ENCODE measurements around the gene TLR6.

The TLR6 gene

DNA sequence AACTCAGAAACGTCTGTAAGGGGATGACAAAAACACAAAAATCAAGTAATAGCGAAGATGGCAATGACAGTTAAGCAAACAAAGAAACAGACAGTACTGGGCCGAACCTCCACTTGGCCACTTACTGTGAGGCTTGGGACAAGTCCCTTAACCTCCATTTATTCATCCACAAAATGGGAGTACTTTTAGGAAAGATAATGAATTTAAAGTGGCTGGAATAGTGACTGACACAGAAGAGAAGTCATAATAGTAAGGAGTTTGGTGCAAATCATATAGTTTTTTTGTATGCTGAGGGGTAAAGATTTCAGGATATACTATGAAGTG, 1.4 kb upstream of the TLR6 start:
- ATAC-seq, result no peak
- TF ChIP-seq ISL1 (CRISPR knock-in tag; IDR thresholded peaks at IDR 0.05) (0 out of 2 replicates have a peak, but pooled peaks have one; percentile 2), TSHZ2 (CRISPR knock-in tag; IDR thresholded peaks at IDR 0.05) (no peak)

DNA sequence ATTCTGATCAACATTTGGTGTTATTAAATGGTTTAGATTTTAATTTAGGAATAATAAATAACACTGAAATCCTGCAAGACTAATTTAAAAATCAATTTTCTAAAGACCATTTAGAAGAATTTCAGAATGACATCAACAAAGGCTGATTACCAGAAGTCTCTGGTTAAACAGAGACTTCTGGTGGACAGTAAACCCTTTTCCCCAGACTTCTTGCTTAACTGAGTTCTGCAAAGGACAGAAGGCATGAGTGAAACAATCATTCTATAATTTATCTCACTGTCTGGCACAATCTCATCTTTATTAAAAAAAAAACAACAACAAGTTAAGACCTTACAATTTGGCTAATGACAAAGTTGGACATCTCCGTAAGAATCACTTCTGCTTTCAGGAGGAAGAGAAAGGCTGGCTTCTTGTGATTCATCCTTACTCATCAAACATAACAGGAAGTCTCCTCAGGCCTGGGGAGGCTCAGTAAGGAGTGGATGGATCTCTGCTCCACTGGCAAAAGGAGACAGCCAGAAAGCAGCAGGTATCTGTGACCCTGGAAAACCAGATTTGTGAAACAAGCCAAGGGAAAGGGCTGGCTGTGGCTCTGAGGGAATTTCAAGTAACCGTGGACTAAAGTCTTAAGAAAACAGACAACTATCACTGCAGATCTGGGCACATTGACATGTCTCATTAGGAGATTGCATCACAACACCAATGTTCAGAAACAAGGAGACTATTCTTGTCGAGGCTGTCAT, 908 bp upstream of the TLR6 start:
- TF ChIP-seq OSR1 (CRISPR knock-in tag; IDR thresholded peaks at IDR 0.05), result no peak
- TF ChIP-seq ISL1 (CRISPR knock-in tag; IDR thresholded peaks at IDR 0.05), result peak; percentile 48; the same call in 1 of the 2 replicates
- TF ChIP-seq, protein P1, sequence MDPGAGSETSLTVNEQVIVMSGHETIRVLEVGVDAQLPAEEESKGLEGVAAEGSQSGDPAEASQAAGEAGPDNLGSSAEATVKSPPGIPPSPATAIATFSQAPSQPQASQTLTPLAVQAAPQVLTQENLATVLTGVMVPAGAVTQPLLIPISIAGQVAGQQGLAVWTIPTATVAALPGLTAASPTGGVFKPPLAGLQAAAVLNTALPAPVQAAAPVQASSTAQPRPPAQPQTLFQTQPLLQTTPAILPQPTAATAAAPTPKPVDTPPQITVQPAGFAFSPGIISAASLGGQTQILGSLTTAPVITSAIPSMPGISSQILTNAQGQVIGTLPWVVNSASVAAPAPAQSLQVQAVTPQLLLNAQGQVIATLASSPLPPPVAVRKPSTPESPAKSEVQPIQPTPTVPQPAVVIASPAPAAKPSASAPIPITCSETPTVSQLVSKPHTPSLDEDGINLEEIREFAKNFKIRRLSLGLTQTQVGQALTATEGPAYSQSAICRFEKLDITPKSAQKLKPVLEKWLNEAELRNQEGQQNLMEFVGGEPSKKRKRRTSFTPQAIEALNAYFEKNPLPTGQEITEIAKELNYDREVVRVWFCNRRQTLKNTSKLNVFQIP (CRISPR knock-in tag; IDR thresholded peaks at IDR 0.05; ENCODE audit: borderline replicate concordance, low read depth), result no peak
- TF ChIP-seq ZFP30 (CRISPR knock-in tag; IDR thresholded peaks at IDR 0.05), result no peak
- no peak for TF ChIP-seq CSRNP3 (CRISPR knock-in tag; IDR thresholded peaks at IDR 0.05)
- TF ChIP-seq, protein P2, sequence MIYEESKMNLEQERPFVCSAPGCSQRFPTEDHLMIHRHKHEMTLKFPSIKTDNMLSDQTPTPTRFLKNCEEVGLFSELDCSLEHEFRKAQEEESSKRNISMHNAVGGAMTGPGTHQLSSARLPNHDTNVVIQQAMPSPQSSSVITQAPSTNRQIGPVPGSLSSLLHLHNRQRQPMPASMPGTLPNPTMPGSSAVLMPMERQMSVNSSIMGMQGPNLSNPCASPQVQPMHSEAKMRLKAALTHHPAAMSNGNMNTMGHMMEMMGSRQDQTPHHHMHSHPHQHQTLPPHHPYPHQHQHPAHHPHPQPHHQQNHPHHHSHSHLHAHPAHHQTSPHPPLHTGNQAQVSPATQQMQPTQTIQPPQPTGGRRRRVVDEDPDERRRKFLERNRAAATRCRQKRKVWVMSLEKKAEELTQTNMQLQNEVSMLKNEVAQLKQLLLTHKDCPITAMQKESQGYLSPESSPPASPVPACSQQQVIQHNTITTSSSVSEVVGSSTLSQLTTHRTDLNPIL (CRISPR knock-in tag; IDR thresholded peaks at IDR 0.05; ENCODE audit: low read depth), result no peak
- TF ChIP-seq ZNF70 (CRISPR knock-in tag; IDR thresholded peaks at IDR 0.05), result peak; percentile 45; the same call in 1 of the 2 replicates
- no peak for TF ChIP-seq GLIS3 (CRISPR knock-in tag; IDR thresholded peaks at IDR 0.05)
- TF ChIP-seq ZNF565 (CRISPR knock-in tag; conservative IDR thresholded peaks at IDR 0.05; ENCODE audit: low read depth), result no peak
- TF ChIP-seq SNAI2 (CRISPR knock-in tag; IDR thresholded peaks at IDR 0.05), result no peak
- TF ChIP-seq ZC3H10 (CRISPR knock-in tag; IDR thresholded peaks at IDR 0.05), result no peak
- TF ChIP-seq TOX (CRISPR knock-in tag; IDR thresholded peaks at IDR 0.05; ENCODE audit: borderline replicate concordance), result no peak
- TF ChIP-seq ESRRG (CRISPR knock-in tag; IDR thresholded peaks at IDR 0.05), result no peak
- TF ChIP-seq, protein P3, sequence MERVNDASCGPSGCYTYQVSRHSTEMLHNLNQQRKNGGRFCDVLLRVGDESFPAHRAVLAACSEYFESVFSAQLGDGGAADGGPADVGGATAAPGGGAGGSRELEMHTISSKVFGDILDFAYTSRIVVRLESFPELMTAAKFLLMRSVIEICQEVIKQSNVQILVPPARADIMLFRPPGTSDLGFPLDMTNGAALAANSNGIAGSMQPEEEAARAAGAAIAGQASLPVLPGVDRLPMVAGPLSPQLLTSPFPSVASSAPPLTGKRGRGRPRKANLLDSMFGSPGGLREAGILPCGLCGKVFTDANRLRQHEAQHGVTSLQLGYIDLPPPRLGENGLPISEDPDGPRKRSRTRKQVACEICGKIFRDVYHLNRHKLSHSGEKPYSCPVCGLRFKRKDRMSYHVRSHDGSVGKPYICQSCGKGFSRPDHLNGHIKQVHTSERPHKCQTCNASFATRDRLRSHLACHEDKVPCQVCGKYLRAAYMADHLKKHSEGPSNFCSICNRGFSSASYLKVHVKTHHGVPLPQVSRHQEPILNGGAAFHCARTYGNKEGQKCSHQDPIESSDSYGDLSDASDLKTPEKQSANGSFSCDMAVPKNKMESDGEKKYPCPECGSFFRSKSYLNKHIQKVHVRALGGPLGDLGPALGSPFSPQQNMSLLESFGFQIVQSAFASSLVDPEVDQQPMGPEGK (CRISPR knock-in tag; IDR thresholded peaks at IDR 0.05; ENCODE audit: borderline replicate concordance), result no peak; the same call in 1 of the 2 replicates
- TF ChIP-seq ARNTL (CRISPR knock-in tag; IDR thresholded peaks at IDR 0.05; ENCODE audit: borderline replicate concordance, low read depth), result no peak
- no peak for TF ChIP-seq PPARA (CRISPR knock-in tag; IDR thresholded peaks at IDR 0.05; ENCODE audit: borderline replicate concordance)
- peak; percentile 95 for ATAC-seq

- no peak for ATAC-seq
- TF ChIP-seq ISL1 (CRISPR knock-in tag; IDR thresholded peaks at IDR 0.05), result no peak
- TF ChIP-seq RARB (CRISPR knock-in tag; IDR thresholded peaks at IDR 0.05), result no peak
- TF ChIP-seq ARNTL (CRISPR knock-in tag; IDR thresholded peaks at IDR 0.05; ENCODE audit: borderline replicate concordance, low read depth), result no peak
- no peak for TF ChIP-seq ZC3H10 (CRISPR knock-in tag; IDR thresholded peaks at IDR 0.05)
- no peak for TF ChIP-seq CSRNP3 (CRISPR knock-in tag; IDR thresholded peaks at IDR 0.05)
- TF ChIP-seq BACH2 (CRISPR knock-in tag; IDR thresholded peaks at IDR 0.05; ENCODE audit: borderline replicate concordance), result no peak
- TF ChIP-seq, protein P1 (CRISPR knock-in tag; IDR thresholded peaks at IDR 0.05; ENCODE audit: borderline replicate concordance, low read depth), result no peak
- TF ChIP-seq ZNF8 (CRISPR knock-in tag; IDR thresholded peaks at IDR 0.05), result no peak
- no peak for TF ChIP-seq SNAI2 (CRISPR knock-in tag; IDR thresholded peaks at IDR 0.05)
- TF ChIP-seq PPARA (CRISPR knock-in tag; IDR thresholded peaks at IDR 0.05; ENCODE audit: borderline replicate concordance), result no peak
- no peak for TF ChIP-seq ESRRG (CRISPR knock-in tag; IDR thresholded peaks at IDR 0.05)
- no peak for TF ChIP-seq CSDC2 (CRISPR knock-in tag; IDR thresholded peaks at IDR 0.05)
- TF ChIP-seq TCF4 (CRISPR knock-in tag; IDR thresholded peaks at IDR 0.05; ENCODE audit: borderline replicate concordance), result no peak
- no peak for TF ChIP-seq ZFP3 (CRISPR knock-in tag; IDR thresholded peaks at IDR 0.05)
- no peak for TF ChIP-seq GLIS3 (CRISPR knock-in tag; IDR thresholded peaks at IDR 0.05)
- TF ChIP-seq OSR1 (CRISPR knock-in tag; IDR thresholded peaks at IDR 0.05), result no peak
Observed at GRCh38 chr4:38856046-38856445, 571 bp downstream of the TLR6 start.

All from SK-N-SH treated with all-trans-retinoic acid at 6 μM for 48 hours (cell line).